CD4-positive, alpha-beta T cell treated with Interferon alpha-2 for 1 hour (primary cell): ENCODE measurements around the gene PJA2.

ENCODE experiments used
- DNase-seq, 2 donors: peaks; one replicate each; pipeline ENCODE4 v3.0.0-alpha.2; 2020 to 2022

PJA2 gene

DNA sequence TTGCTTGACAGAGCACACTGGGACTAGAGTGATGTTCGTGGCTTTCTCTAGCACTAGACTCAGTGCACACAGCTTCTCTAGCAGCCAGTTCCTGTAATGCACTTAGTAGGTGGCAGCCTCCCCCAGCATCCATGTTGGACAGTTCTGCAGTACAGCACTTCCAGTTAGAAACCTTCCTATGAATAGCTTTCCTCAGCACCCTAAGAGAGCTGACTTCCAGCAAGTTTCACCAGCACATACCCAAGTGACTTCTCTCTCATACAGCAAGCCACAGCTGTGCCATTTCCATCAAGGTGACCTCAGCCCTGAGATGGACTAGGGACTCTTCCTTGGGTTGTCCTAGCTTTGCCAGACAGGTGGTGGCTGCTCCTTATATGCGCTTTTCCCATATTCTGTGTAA is 60.4 kb downstream of the PJA2 start:
- DNase-seq, result no peak

DNA sequence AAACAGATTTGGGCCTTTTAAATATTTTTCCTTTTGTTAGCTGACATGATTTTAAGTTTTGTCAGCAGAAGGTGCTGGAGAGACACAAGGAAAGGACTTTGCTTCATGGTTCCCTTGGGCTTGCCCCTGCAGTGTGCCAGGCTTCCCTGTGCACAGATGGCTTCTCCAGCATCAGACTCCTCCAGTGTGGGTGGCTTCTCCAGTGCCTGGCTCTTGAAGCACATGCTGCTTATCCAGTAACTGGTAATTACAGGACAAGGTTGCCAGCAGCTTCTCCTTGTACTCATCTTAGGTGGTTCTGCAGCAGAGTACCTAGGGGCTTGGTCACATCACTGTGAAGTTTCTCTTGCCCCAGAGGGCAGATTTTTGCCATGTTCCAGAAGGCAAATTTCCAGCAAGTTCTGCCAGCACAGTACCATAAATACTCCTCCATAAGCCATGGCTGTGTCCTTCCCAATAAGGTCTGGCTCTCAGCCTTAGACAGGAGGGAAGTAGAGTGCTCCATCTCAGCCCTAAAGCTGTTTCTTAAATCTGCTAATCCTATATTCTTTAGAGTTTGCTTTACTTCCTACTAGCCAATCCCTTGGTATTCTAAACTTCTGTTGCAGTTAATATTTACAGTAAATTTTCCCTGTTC is 62.4 kb downstream of the PJA2 start:
- DNase-seq, result no peak

DNA sequence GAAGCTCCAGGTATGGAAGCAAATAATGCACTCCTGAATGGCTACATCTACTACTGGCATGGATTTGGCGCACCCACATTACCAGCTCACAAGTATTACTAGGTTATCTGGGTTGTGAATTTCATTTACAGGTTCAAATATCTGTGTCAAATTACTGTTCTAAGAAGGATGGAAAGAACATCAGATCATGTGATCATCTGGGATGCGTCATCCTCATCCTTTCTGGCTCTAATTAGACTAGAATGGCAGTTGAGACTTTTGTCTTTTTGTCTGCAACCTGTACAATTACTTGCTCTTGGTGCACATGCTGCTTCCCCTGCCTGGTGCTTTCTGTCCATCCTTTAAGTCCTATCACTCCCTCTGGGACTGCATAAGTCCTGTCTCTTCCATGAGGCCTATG is 64.1 kb downstream of the PJA2 start:
- no peak for DNase-seq

DNA sequence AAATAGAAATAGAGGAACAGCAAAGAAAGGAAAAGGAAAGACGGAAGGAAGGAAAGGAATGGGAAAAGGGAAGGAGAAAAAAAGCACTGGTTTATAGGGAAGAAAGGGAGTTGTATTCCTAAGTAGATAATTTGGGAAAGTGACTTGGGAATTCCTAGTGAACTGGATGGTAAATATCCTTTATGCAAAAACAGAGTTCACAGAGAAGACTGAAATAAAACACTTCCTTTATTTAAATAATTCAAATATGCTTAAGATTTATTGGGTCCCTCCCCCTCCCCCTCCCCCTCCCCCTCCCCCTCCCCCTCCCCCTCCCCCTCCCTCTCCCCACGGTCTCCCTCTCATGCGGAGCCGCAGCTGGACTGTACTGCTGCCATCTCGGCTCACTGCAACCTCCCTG is 69.4 kb downstream of the PJA2 start:
- no peak for DNase-seq

DNA sequence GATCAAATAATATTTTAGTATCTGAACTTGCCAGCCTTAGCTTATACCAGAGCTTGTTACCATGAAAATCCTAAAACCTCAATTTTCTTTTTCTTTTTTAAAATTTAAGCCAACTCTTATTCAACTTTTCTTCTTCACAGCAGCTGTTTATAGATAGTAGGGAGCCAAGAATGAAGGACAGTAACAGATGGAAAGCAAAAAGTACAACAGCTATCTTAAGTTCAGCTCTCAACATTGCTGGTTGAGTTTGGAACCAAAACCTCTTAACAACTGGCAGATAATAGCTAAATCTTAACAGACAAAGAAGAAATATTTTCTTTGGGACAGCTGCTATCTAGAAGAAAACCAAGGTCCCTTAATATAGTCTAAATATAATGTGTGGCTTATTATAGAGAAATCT is 74.7 kb downstream of the PJA2 start:
- no peak for DNase-seq

DNA sequence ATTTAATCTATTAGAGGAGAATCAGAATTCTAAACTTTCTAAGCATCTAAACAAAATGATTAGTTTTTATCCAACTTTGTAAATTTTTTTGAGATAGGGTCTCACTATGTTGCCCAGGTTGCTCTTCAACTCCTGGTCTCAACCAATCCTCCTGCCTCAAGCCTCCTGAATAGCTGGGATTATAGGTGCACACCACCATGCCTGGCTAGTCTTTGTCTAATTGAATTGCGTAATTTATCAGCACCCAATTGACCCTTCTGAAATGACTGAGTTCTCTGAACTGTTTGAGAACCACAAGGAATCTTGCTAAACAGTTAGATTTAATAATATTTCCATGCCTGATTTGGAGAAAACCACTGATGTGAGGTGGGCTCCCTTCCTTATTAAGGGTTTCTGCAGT is 75.7 kb downstream of the PJA2 start:
- no peak for DNase-seq

DNA sequence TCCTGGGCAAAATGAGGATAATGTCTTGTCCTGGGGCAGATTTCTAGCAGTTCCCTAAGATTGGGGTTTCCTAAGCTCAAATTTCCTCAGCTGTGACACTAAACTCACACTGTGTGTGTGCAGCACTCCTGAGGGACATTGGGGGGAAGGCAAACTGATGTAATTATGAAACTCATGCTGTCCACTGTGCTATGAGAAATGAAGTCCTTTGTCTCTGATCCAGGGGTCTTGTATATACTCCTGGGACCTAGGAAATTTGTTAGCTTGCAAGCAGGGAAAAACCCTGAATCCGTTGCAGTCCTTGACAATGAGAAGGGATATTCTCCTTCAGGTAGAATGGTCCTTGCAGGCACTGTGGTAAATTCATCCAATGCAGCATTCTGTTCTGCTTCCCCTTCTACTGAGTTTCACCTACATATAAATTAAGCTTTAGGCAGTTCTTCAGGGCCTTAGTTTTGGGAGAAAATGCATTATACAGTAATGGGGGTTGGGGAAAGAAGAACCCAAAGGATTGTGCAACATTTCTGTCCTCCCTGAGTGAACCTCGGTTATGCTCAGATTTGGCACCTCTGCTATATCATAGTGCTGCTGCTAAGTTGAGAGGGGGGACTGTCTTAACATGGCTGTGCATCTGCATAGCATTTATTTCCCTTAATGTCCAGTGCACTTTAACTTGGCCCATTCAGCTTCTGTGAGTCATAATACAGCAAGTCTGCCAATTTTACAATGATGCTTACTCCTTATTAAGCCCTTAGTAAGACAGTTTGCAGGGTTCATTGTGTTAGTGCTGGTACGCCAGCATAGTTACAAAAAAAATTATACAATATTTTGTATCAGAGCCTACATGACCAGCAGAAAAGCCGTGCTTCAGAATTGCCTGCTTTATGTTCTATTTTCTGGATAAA is 80.2 kb downstream of the PJA2 start:
- no peak for DNase-seq

DNA sequence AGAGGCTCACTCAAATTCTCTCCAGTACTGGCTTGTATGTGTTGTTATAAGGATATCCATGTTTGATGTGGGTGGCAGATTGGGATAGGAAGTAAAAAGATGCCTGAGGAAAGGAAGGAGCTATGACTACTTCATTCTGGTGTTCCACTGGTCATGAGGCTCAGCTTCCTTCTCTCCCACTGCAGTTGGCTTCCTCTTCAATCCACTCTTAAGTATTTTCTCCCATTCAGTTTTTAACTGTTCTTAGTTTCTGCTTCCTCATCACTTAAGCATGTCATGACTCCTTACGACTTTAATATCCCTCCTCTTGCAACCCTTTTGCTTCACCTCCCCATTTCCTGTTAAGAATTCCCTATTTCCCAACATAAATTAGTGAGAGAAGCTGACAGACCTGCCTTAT is 81.1 kb downstream of the PJA2 start:
- DNase-seq, result no peak

DNA sequence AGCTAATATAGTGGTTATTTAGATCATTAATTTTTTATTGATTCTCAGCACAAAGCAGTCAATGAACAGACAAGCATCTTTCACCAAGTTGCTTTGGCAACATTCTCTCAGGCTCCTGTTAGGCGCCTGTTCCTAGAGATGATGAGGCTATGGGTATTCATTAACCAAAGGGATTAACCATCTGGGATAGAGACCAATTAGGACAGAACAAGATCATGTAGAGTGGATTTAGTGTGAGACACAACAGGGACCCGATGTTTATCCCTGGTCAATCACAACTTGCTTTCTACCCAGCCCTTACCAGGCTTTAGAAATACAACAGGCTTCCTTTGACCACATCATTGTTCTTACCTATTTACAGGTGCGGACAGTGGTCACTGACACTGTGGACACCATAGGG is 82.2 kb downstream of the PJA2 start:
- DNase-seq, result no peak

DNA sequence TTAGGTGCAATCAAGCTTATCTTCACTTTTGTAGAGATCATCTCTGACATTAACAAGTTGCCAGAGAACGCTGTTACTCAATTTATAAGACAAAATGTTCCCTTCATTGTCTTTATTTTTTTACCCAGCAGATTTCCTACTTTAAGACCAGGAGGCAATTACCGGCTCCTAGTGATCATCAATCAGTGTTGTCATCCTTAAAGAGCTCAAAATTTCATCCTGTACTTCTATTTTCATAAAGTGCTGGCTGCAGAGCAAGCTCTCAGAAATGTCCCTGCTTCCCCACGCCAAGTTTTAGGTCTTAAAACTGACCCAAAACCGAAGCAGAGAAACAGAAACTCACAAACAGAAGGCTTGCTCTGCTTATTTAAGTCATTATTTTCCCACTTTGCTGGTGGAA is 82.9 kb downstream of the PJA2 start:
- DNase-seq, result no peak

DNA sequence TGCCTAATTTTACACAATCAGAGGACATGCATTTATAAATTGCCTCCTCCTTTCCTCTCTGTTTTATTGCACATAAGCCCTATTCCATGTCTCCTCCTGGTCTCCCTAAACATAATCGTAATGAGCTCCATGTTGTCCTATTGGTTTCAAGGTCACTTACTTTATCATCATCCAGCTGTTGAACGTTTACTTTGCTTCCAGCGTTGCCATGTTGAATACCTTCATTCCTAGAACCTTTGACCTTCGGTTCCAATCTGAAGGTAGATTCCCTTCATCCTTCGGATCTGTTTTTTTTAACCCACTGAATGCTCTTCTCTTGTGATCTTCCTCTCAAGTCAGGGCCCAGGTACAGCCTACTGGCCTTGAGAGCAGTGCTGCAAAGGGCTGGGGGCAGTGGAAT is 84.3 kb downstream of the PJA2 start:
- no peak for DNase-seq

DNA sequence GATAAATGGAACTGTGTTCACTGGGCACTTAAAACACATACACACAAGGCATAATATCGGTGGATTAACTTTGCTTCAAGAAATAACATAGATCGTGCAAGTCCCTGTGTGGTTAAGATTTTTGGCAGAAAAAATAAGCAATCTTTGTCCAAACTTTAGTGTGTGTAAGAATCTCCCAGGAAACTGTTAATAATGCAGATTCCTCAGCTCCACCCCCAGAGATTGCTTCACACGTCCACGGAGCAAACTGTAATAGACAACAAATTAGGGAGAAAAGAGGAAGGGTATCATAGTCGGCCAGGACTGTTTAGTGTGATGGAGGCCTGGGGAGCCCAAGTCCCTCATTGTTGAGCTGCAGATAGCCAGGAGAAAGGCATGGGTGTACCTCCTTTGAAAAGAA is 84.8 kb downstream of the PJA2 start:
- DNase-seq, result no peak

DNA sequence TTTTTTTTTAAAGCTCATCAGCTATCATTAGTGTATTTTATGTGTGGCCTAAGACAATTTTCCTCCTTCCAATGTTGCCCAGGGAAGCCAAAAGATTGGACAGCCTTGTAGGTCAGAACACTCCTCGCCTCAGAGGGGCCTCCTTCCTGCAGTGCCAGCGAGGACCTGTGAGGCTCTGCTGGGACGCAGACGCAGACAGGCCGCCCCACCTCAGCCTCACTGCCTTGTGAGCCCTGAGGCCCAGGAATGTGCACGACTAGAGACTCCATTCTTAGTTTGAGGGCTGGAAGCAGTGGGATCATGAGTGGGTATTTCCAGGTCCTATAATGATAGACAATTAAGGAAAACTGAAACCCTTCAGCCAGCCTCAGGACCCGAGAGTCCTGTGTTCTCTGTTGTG is 85.4 kb downstream of the PJA2 start:
- no peak for DNase-seq

DNA sequence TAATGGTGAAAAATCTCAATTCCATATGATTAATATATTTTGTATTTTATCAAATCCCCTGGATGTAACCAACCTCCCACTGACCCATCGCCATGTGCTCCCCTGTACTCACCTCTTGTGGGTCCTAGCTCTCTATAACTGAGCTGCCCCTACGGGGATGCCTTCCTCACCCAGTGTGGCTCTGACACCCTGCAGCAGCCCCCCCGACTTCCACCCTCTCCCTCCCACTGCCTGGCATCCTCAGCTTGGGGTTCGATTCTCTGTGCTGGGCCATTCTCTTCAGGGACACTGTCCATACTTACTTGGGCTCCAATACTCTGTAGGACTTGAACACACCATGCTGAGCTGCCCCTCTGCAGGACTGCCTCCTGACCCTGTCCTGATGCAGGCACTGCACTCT is 87.1 kb downstream of the PJA2 start:
- DNase-seq, result no peak

DNA sequence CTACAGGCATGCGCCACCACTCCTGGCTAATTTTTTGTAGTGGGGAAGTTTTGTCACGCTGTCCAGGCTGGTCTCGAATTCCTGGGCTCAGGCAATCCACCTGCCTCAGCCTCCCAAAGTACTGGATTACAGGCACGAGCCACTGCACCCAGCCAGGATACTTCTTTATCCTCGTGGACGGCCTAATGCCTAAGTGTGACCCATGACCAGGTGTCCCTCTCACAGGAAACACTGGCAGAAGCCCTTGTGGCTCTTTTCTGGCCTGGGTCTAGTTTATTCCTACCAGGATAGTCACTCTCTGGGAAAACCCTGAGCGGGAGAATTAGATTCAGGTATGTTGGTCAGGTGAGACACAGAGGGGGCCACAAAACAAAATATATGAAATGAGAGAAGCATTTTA is 90.4 kb downstream of the PJA2 start:
- DNase-seq, result no peak

DNA sequence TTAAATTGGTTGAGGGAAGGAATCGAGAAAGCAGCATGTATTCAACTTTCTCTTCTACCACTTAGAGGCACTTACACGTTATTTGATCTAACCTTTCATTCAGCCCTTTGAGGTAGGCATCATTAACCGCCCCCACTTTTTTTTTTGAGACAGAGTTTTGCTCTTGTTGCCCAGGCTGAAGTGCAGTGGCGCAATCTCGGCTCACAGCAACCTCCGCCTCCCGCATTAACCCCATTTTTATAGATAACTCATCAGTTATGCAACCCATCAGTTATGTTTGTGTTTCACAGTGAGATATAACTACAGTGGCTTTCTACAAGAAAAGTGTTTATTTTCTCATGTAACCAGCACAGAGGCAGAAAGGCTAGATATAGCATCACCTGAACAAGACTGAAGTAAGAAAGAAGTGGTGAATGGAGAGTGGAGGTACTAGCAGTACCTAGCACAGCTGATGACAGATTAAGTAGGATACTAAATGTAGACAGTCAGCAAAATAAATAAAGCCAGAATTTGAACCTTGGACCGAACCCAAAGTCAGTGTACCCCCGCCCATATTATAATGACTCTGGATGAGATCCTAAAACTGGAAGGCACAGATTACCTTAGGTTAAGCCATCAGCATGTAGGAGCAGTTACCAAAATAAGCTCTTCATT is 91.2 kb downstream of the PJA2 start:
- no peak for DNase-seq

DNA sequence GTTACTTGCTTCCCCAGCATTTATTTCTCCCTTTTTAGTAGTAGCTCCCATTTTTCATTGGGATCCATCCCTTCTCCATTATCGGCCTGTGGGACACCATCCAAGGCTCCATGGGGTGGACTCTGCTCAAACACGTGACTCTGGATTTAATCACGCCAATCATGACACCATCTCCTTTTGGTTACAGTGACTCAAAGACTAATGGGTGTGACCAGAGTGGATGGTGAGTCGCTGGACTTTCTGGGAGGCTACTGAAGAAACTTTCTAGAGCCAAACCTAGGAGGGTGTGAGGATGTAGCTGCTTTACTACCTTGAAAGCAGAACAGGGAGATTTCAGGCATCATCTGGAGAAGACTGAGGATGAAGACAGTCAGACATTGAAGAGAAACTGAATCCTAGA is 93.1 kb downstream of the PJA2 start:
- no peak for DNase-seq

DNA sequence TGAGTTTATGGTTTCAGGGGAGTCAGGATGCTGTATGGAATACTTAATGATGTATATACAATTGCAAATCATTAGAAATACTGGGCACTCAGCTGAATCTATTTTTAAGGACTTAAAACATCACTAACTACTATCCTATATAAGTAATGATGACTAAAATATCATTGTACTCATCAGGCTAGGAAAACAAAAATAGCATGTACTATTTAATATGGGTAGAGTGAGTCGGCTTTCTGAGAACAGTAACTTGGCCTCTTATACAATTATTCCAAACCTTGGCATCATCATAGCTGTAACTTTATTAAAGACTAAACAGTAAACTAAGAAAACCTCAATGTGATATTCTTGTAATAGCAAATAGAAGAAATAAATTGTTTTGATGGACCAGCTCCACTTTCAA is 94.5 kb downstream of the PJA2 start:
- no peak for DNase-seq

DNA sequence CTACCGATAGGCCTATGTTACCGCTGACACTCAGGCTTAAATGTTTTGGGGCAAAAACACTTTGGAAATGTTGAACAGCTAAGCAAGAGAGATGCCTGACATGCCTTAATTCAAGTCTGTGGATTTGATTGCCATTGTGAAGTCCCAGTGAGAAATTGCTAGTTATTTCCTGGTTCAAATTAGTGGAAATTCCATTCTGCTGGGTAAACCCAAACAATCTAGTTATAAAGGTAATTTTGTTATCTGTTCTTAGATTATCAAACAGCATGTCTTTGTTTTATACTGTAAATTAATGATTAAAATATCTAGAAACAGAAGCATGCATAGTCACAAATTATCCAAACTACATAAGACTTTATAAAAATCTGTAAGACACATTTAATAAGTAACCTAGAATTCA is 96.6 kb downstream of the PJA2 start:
- no peak for DNase-seq

DNA sequence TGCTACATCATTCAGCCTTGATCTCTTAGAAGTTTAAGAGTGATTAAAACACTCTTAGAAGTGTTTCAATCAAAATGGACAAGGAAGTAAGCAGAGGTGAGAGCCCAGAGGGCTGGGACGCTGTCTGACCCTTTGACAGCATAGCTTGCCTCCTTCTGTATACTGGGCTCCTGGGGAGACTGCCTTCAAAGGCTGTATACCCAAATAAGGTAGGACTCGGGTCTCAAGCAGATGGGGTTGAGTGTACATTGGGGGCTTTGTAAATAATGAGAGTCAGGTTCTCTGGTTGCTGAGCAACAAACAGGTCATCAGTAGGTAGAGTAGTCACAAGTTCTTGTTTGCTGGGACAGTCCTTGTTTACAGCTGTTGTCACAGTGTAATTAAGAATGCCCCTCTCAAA is 97.1 kb downstream of the PJA2 start:
- DNase-seq, result no peak

DNA sequence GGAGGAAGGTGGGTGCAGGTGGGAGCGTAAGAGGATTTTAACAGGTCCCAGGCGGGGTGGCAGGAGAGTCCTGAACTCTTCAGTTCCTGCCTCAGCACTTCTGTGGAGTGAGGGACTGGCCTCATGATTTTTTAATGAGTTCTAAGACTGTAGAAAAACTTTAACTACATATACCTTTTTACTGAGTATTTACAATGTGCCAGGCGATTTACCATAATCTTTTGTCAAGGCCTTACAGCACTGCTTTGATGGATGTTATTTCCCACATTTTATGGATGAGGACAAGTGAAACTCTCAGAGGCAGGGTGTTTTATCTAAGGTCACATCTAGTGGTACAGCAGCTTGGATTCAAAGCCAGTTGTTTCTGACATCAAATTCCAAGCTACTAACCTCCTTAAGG is 99.5 kb downstream of the PJA2 start:
- DNase-seq, result no peak

DNA sequence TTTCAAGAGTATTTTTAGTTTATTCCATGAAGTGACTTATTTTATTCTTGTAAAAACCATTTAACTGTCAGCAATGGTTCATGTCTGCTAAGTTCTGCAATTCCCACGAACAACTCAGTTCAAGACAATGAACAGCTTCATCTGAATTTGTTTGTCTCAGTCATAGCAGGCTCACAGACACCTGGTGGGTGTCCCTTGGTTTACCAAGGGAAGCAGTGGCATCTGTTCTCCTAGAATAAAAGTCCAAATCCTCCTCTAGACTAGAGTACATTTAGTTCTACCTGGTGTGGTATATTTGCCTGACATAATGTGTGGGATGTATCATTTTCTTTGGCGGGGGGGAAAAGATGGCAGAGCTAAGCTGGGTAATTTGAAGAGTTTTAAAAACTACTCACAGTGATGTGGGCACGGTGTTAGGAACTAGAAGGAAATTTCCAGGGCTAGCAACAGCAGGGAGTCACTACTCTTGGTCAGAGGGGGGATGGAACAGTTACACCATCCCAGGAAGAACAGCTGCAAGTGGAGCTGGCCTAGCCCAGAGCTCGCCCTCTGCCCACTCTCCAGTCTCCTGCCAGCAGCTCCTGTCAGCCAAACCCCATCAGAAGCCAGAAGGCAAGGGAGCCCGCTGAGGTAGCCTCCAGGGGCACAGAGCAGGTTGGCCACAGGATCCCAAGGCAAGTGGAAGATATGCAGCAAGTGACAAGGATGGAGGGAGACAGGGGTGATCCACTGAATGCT is 100.3 kb downstream of the PJA2 start:
- no peak for DNase-seq

DNA sequence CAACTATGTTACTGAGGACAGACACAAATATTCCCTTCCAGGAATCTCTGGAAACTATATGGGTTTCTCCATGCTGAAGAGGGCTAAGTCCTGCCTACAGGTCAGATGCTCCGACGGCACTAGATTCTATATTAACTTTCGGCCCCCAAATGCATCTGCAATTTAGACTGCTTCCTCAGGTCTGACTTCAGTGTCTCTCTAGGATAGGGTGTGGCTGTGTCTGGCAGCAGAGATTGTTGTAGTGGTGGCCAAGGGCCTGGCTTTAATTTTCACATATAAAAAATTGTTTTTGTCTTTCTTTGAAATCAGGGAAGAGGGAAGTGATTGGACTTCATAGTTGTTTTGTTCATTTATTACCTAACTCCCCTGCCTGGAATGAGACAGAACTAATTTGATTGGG is 101.8 kb downstream of the PJA2 start:
- DNase-seq, result no peak

DNA sequence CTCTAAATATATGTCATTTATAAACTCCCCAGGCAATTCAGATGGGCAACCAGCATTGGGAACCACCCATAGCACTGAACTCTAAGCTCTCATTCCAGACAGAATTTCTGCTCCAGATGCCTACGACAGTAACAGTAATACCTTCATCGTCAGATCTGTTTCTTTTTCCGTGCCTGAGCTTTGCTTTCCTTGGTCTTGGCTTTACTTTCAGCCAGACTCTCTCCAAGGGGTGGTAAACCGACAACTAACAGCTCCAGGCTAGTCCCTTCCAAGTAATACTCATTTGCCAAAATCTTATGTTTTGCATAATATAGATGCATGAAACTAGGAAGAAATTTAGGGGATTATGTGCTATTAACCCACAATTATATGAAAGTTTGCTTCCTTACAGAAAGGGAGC is 102.3 kb downstream of the PJA2 start:
- DNase-seq, result no peak
